Gastroesophageal sphincter (tissue), 3 donors: ENCODE measurements around the gene TCF7L1.

Experiments
- POLR2A ChIP-seq, 2 donors: fragments of 450-650 bp; IDR thresholded peaks; one replicate each; pipeline ENCODE4 v1.6.1; 2017; ENCODE audit warnings: antibody characterized with exemption in 2 of 2, mild to moderate bottlenecking in 2 of 2, moderate library complexity in 1 of 2
- TF ChIP-seq, protein P1 (sequence below), 4 experiments: fragments of 200-600 bp in 2 of 4; fragments of 450-650 bp in 2 of 4; sonication (generic) in 1 of 4; IDR thresholded peaks; one replicate each; pipeline ENCODE4 v1.5.1; 2017 to 2019; ENCODE audit warnings: antibody characterized with exemption in 4 of 4, mild to moderate bottlenecking in 2 of 4, moderate library complexity in 2 of 4

DNA sequence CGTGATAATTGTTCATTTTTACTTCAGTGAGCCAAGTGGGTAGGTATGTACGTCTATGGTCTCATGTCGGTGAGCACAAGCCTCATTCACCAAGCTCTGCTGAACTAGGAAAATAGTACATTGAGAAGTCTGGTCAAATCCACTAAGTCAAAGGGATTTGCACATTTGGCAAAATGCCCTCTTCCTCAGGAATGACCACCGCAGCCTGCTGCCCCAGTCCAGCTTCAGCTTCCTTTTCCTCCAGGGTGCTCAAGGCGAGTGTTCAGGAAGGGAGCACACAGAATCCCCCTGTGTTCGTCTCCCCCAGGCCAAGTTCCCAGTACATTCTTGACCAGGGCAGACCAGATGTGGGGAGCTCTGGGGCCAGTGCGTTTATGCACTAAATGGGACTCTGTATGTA is 23.0 kb downstream of the TCF7L1 start:
- no peak for TF ChIP-seq POLR2A (IDR thresholded peaks at IDR 0.05)
- TF ChIP-seq, protein P1, sequence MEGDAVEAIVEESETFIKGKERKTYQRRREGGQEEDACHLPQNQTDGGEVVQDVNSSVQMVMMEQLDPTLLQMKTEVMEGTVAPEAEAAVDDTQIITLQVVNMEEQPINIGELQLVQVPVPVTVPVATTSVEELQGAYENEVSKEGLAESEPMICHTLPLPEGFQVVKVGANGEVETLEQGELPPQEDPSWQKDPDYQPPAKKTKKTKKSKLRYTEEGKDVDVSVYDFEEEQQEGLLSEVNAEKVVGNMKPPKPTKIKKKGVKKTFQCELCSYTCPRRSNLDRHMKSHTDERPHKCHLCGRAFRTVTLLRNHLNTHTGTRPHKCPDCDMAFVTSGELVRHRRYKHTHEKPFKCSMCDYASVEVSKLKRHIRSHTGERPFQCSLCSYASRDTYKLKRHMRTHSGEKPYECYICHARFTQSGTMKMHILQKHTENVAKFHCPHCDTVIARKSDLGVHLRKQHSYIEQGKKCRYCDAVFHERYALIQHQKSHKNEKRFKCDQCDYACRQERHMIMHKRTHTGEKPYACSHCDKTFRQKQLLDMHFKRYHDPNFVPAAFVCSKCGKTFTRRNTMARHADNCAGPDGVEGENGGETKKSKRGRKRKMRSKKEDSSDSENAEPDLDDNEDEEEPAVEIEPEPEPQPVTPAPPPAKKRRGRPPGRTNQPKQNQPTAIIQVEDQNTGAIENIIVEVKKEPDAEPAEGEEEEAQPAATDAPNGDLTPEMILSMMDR (IDR thresholded peaks at IDR 0.05), result no peak
